ENCODE results near the gene GNL2.

GRCh38 chr1:37621326-37621870, 25.7 kb upstream of the GNL2 start:
- TF ChIP-seq CTCF (optimal IDR thresholded peaks at IDR 0.05 in 1 of 3, IDR thresholded peaks at IDR 0.05 in 1 of 3, conservative IDR thresholded peaks at IDR 0.05 in 1 of 3; ENCODE audit: extremely low read depth in 1 of 3, insufficient read depth in 2 of 3, low read length in 3 of 3) (no peak), EZH2 (IDR thresholded peaks at IDR 0.05; ENCODE audit: low read length) (no peak)
